H9 (cell line): ENCODE results near the gene SLC10A3. TPM values are rescaled to one million over a fixed set of nuclear protein-coding genes. Genes with fewer than 3 reads are reported as not detected.

Source experiments
- DNase-seq: peaks from one replicate; pipeline ENCODE4 v3.0.0-alpha.2; 2017
- H2AFZ ChIP-seq: one replicate; pipeline ENCODE4 v1.6.1; 2013; ENCODE audit warnings: mild to moderate bottlenecking, low read length, control low read depth, moderate library complexity
- H2AK5ac ChIP-seq: 2 replicates; pipeline ENCODE4 v1.6.1; 2013; ENCODE audit warnings: low read length, control low read depth, mixed read lengths; ENCODE audit not compliant: insufficient read length
- H2BK120ac ChIP-seq: one replicate; pipeline ENCODE4 v1.6.1; 2013; ENCODE audit warnings: low read depth, mild to moderate bottlenecking, low read length, control low read depth, inconsistent platforms; ENCODE audit not compliant: poor library complexity, severe bottlenecking
- H2BK12ac ChIP-seq: 2 replicates; pipeline ENCODE4 v1.6.1; 2013; ENCODE audit warnings: low read length, control low read depth, mixed read lengths, low read depth; ENCODE audit not compliant: insufficient read length
- H2BK15ac ChIP-seq: 2 replicates; pipeline ENCODE4 v1.6.1; 2013; ENCODE audit warnings: low read depth, low read length, control low read depth
- H2BK20ac ChIP-seq: one replicate; pipeline ENCODE4 v1.6.1; 2013; ENCODE audit warnings: low read depth, mild to moderate bottlenecking, low read length, control low read depth, inconsistent platforms; ENCODE audit not compliant: poor library complexity, severe bottlenecking
- H2BK5ac ChIP-seq: 2 replicates; pipeline ENCODE4 v1.6.1; 2013; ENCODE audit warnings: low read length, control low read depth, mixed read lengths; ENCODE audit not compliant: insufficient read length
- H3K14ac ChIP-seq: 2 replicates; pipeline ENCODE4 v1.6.1; 2013; ENCODE audit warnings: low read length, control low read depth; ENCODE audit not compliant: insufficient read depth
- H3K18ac ChIP-seq: 2 replicates; pipeline ENCODE4 v1.6.1; 2013; ENCODE audit warnings: low read depth, mild to moderate bottlenecking, mixed read lengths, low read length, control low read depth; ENCODE audit not compliant: insufficient read length
- H3K23ac ChIP-seq: 2 replicates; pipeline ENCODE4 v1.6.1; 2013; ENCODE audit warnings: low read length, control low read depth, mixed read lengths, low read depth; ENCODE audit not compliant: insufficient read length
- H3K23me2 ChIP-seq: 2 replicates; pipeline ENCODE4 v1.6.1; 2013; ENCODE audit warnings: low read depth, mild to moderate bottlenecking, mixed read lengths, low read length, control low read depth; ENCODE audit not compliant: insufficient read length, poor library complexity, severe bottlenecking
- H3K27ac ChIP-seq: 2 replicates; pipeline ENCODE4 v1.5.1; 2013; ENCODE audit warnings: low read length, control low read depth, mixed read lengths, low read depth; ENCODE audit not compliant: insufficient read length
- H3K27me3 ChIP-seq: 2 replicates; pipeline ENCODE4 v1.6.1; 2013; ENCODE audit warnings: low read length, control low read depth, inconsistent platforms; ENCODE audit not compliant: insufficient read depth
- H3K4ac ChIP-seq: 2 replicates; pipeline ENCODE4 v1.6.1; 2013; ENCODE audit warnings: low read depth, mild to moderate bottlenecking, control low read depth, inconsistent platforms, low read length, moderate library complexity
- H3K4me1 ChIP-seq: 2 replicates; pipeline ENCODE4 v1.6.1; 2013; ENCODE audit warnings: low read length, control low read depth, inconsistent platforms; ENCODE audit not compliant: insufficient read depth
- H3K4me2 ChIP-seq: 2 replicates; pipeline ENCODE4 v1.6.1; 2013; ENCODE audit warnings: low read length, control low read depth, mixed read lengths; ENCODE audit not compliant: insufficient read length, insufficient read depth
- H3K56ac ChIP-seq: 2 replicates; pipeline ENCODE4 v1.6.1; 2013; ENCODE audit warnings: low read depth, mild to moderate bottlenecking, mixed read lengths, low read length, control low read depth; ENCODE audit not compliant: insufficient read length
- H3K79me1 ChIP-seq: 2 replicates; pipeline ENCODE4 v1.6.1; 2013; ENCODE audit warnings: low read depth, mild to moderate bottlenecking, moderate library complexity, low read length, control low read depth, inconsistent platforms; ENCODE audit not compliant: insufficient read depth, poor library complexity, severe bottlenecking
- H3K79me2 ChIP-seq: 2 replicates; pipeline ENCODE4 v1.6.1; 2013; ENCODE audit warnings: low read length, control low read depth, inconsistent platforms; ENCODE audit not compliant: insufficient read depth
- H3K9ac ChIP-seq: 2 replicates; pipeline ENCODE4 v1.6.1; 2013; ENCODE audit warnings: low read length, control low read depth, mixed read lengths; ENCODE audit not compliant: insufficient read length; ENCODE audit errors: extremely low read depth
- H3K9me3 ChIP-seq: one replicate; pipeline ENCODE4 v1.6.1; 2013; ENCODE audit warnings: low read depth, low read length, inconsistent platforms; ENCODE audit not compliant: control insufficient read depth
- H3T11ph ChIP-seq: one replicate; pipeline ENCODE4 v1.6.1; 2013; ENCODE audit warnings: mild to moderate bottlenecking, low read length, control low read depth, inconsistent platforms
- H4K20me1 ChIP-seq: one replicate; pipeline ENCODE4 v1.6.1; 2013; ENCODE audit not compliant: control insufficient read depth, insufficient read length, insufficient read depth
- H4K5ac ChIP-seq: 2 replicates; pipeline ENCODE4 v1.6.1; 2013; ENCODE audit warnings: low read depth, mild to moderate bottlenecking, mixed read lengths, low read length, control low read depth; ENCODE audit not compliant: insufficient read length
- H4K8ac ChIP-seq: replicated peaks from 2 replicates; pipeline ENCODE4 v1.6.1; 2013; ENCODE audit warnings: low read length, control low read depth, mixed read lengths, low read depth; ENCODE audit not compliant: insufficient read length
- H4K91ac ChIP-seq: 2 replicates; pipeline ENCODE4 v1.6.1; 2013; ENCODE audit warnings: low read depth, mild to moderate bottlenecking, moderate library complexity, mixed read lengths, low read length, control low read depth; ENCODE audit not compliant: insufficient read length
- H3K27ac Mint-ChIP-seq, 3 experiments: 2 replicates in 2 of 3; 3 replicates in 1 of 3; pipeline ENCODE4 v1.8.0; 2020 to 2021; ENCODE audit warnings: mixed read lengths in 3 of 3, mild to moderate bottlenecking in 1 of 3, moderate library complexity in 1 of 3
- H3K27me3 Mint-ChIP-seq: 2 replicates; pipeline ENCODE4 v1.8.0; 2021; ENCODE audit warnings: low read depth, mild to moderate bottlenecking, moderate library complexity, mixed read lengths
- H3K36me3 Mint-ChIP-seq, 3 experiments: 2 replicates in 2 of 3; 3 replicates in 1 of 3; pipeline ENCODE4 v1.8.0; 2020 to 2021; ENCODE audit warnings: low read depth in 3 of 3, mixed read lengths in 3 of 3; ENCODE audit not compliant: insufficient read depth in 1 of 3
- H3K4me1 Mint-ChIP-seq, 2 experiments: 2 replicates each; pipeline ENCODE4 v1.8.0; 2020; ENCODE audit warnings: mixed read lengths in 2 of 2
- H3K4me3 Mint-ChIP-seq, 2 experiments: 2 replicates in 1 of 2; 3 replicates in 1 of 2; pipeline ENCODE4 v1.8.0; 2020 to 2021; ENCODE audit warnings: mild to moderate bottlenecking in 2 of 2, mixed read lengths in 2 of 2, moderate library complexity in 1 of 2
- H3K9me3 Mint-ChIP-seq, 2 experiments: 2 replicates in 1 of 2; 3 replicates in 1 of 2; pipeline ENCODE4 v1.8.0; 2020; ENCODE audit warnings: mild to moderate bottlenecking in 2 of 2, mixed read lengths in 2 of 2, moderate library complexity in 1 of 2
- WGBS: extraction: QIAGEN DNeasy Blood & Tissue Kit; methylation state at CpG from one replicate; pipeline ENCODE4 v1.1.7; 2013; ENCODE audit warnings: missing lambda C conversion rate, low lambda C conversion rate, mixed read lengths; ENCODE audit not compliant: insufficient read length; ENCODE audit errors: extremely low coverage; 5-methylcytosine and 5-hydroxymethylcytosine counted together
- total RNA-seq: library from RNA; stranded (reverse); gene quantifications from 2 replicates; pipeline ENCODE4 v1.2.1, GENCODE V29; 2021
- TF ChIP-seq, protein P1 (sequence below): fragments of 200-600 bp; sonication (generic); conservative IDR thresholded peaks from 3 replicates; pipeline ENCODE4 v1.8.0; 2021; ENCODE audit warnings: antibody characterized with exemption, mild to moderate bottlenecking

Gene SLC10A3
- total RNA-seq, 1 experiment from 2014 or later, result 8.8 TPM

DNA sequence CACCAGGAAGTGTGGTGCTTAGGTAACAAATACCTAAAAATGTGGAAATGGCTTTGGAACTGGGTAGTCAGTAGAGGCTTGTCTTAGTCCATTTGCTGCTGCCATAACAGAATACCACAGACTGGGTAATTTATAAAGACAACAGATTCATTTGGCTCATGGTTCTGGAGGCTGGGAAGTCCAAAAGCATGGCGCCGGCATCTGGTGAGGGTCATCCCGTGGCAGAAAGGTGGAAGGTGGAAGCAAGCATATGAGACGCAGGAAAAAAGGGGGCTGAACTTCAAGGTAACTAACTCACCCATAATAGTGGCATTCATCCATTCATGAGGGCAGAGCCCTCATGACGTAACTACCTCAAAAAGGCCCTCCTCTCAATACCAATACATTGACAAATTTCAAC, 19.0 kb upstream of the SLC10A3 start:
- H2BK12ac ChIP-seq, result no peak overlapping the region
- no peak overlapping the region for H2BK20ac ChIP-seq
- no peak for DNase-seq
- Mint-ChIP-seq H3K27me3 (peaks cover 3% of the 10 kb centered on the region; the same call in 1 of the 2 replicates), H3K9me3 (peaks cover 62 to 76% of the 10 kb centered on the region in 2 experiments), H3K36me3 (peaks cover 32 to 50% (median 40%) of the 10 kb centered on the region in 3 experiments), H3K27ac (no peak overlapping the region), H3K4me1 (no peaks in the 10 kb centered on the region), H3K4me3 (no peak overlapping the region)
- no peak overlapping the region for H4K91ac ChIP-seq
- no CpG with 5 or more reads among the region's 5 CpGs for WGBS
- no peak overlapping the region for H3K27ac ChIP-seq
- H4K5ac ChIP-seq, result no peak overlapping the region
- H2AFZ ChIP-seq, result no peak overlapping the region
- no peaks in the 10 kb centered on the region for H3K79me1 ChIP-seq
- no peaks in the 10 kb centered on the region for H3K27me3 ChIP-seq
- no peaks in the 10 kb centered on the region for H3K79me2 ChIP-seq
- H3K9ac ChIP-seq, result no peak overlapping the region
- H2BK5ac ChIP-seq, result no peak overlapping the region
- H3K18ac ChIP-seq, result no peak overlapping the region
- H3K56ac ChIP-seq, result no peak overlapping the region
- H4K20me1 ChIP-seq, result no peaks in the 10 kb centered on the region
- no peak overlapping the region for H3K4ac ChIP-seq
- H2AK5ac ChIP-seq, result no peak overlapping the region
- no peaks in the 10 kb centered on the region for H3K23me2 ChIP-seq
- H2BK15ac ChIP-seq, result no peak overlapping the region
- TF ChIP-seq, protein P1, sequence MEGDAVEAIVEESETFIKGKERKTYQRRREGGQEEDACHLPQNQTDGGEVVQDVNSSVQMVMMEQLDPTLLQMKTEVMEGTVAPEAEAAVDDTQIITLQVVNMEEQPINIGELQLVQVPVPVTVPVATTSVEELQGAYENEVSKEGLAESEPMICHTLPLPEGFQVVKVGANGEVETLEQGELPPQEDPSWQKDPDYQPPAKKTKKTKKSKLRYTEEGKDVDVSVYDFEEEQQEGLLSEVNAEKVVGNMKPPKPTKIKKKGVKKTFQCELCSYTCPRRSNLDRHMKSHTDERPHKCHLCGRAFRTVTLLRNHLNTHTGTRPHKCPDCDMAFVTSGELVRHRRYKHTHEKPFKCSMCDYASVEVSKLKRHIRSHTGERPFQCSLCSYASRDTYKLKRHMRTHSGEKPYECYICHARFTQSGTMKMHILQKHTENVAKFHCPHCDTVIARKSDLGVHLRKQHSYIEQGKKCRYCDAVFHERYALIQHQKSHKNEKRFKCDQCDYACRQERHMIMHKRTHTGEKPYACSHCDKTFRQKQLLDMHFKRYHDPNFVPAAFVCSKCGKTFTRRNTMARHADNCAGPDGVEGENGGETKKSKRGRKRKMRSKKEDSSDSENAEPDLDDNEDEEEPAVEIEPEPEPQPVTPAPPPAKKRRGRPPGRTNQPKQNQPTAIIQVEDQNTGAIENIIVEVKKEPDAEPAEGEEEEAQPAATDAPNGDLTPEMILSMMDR, result no peak
- H3K14ac ChIP-seq, result no peak overlapping the region
- no peak overlapping the region for H3K4me2 ChIP-seq
- no peak overlapping the region for H2BK120ac ChIP-seq
- no peak overlapping the region for H3T11ph ChIP-seq
- H3K9me3 ChIP-seq, result peaks cover 18% of the 10 kb centered on the region
- no peak overlapping the region for H4K8ac ChIP-seq
- no peaks in the 10 kb centered on the region for H3K4me1 ChIP-seq
- H3K23ac ChIP-seq, result no peak overlapping the region
